ENCODE measurements around the gene FAM120B.

- no peak for TF ChIP-seq POLR2A (IDR thresholded peaks at IDR 0.05; ENCODE audit: low read depth, low read length)
- no peak for TF ChIP-seq POLR2AphosphoS5 (IDR thresholded peaks at IDR 0.05; ENCODE audit: low read depth, low read length)
- TF ChIP-seq TAF1 (IDR thresholded peaks at IDR 0.05; ENCODE audit: low read depth, low read length) = no peak
- TF ChIP-seq SPI1 (IDR thresholded peaks at IDR 0.05; ENCODE audit: low read depth, low read length) = no peak
Observed at GRCh38 chr6:170280689-170281045, 25.9 kb upstream of the FAM120B start.
